Parathyroid adenoma (tissue), 2 donors: ENCODE measurements around the gene RRAD.

Experiments used
- H2AFZ ChIP-seq: fragments of 300-600 bp; sonication (generic); one replicate; pipeline ENCODE4 v1.7.0; 2017; ENCODE audit warnings: antibody characterized with exemption, mild to moderate bottlenecking
- H3K27ac ChIP-seq: fragments of 300-600 bp; sonication (generic); one replicate; pipeline ENCODE4 v1.7.0; 2017
- H3K27me3 ChIP-seq: fragments of 300-600 bp; sonication (generic); one replicate; pipeline ENCODE4 v1.7.0; 2017; ENCODE audit warnings: low read length; ENCODE audit not compliant: control insufficient read depth, insufficient read depth
- H3K36me3 ChIP-seq: fragments of 300-600 bp; sonication (generic); one replicate; pipeline ENCODE4 v1.7.0; 2017; ENCODE audit warnings: low read length; ENCODE audit not compliant: control insufficient read depth, insufficient read depth
- H3K4me1 ChIP-seq: fragments of 300-600 bp; sonication (generic); one replicate; pipeline ENCODE4 v1.7.0; 2017; ENCODE audit warnings: control low read depth
- H3K4me2 ChIP-seq: fragments of 300-600 bp; sonication (generic); one replicate; pipeline ENCODE4 v1.7.0; 2017; ENCODE audit warnings: low read length
- H3K4me3 ChIP-seq: fragments of 300-600 bp; sonication (generic); one replicate; pipeline ENCODE4 v1.7.0; 2017; ENCODE audit warnings: low read depth, low read length
- H3K79me2 ChIP-seq: fragments of 300-600 bp; sonication (generic); one replicate; pipeline ENCODE4 v1.7.0; 2017; ENCODE audit warnings: control low read depth
- H3K9ac ChIP-seq: fragments of 300-600 bp; sonication (generic); one replicate; pipeline ENCODE4 v1.7.0; 2017; ENCODE audit warnings: mild to moderate bottlenecking
- H3K9me3 ChIP-seq: fragments of 300-600 bp; sonication (generic); one replicate; pipeline ENCODE4 v1.7.0; 2017; ENCODE audit warnings: low read length; ENCODE audit not compliant: control insufficient read depth
- CTCF ChIP-seq: fragments of 300-600 bp; sonication (generic); IDR thresholded peaks from one replicate; pipeline ENCODE4 v1.7.0; 2017; ENCODE audit warnings: antibody characterized with exemption, mild to moderate bottlenecking
- donor health status: primary hyperparathyroidism.

RRAD gene

GRCh38 chr16:66918355-66918754, 7.0 kb downstream of the RRAD start:
- H2AFZ ChIP-seq, result no peak overlapping the region
- H3K4me2 ChIP-seq, result no peak overlapping the region
- peaks cover under 1% of the 10 kb centered on the region for H3K4me1 ChIP-seq
- no peak overlapping the region for H3K9ac ChIP-seq
- no peaks in the 10 kb centered on the region for H3K27me3 ChIP-seq
- H3K79me2 ChIP-seq, result no peaks in the 10 kb centered on the region
- no peaks in the 10 kb centered on the region for H3K9me3 ChIP-seq
- no peaks in the 10 kb centered on the region for H3K36me3 ChIP-seq
- H3K27ac ChIP-seq, result no peak overlapping the region
- no peak overlapping the region for H3K4me3 ChIP-seq
- TF ChIP-seq CTCF, result no peak

- H3K9me3 ChIP-seq, result no peaks in the 10 kb centered on the region
- H2AFZ ChIP-seq, result no peak overlapping the region
- H3K79me2 ChIP-seq, result no peaks in the 10 kb centered on the region
- H3K27ac ChIP-seq, result no peak overlapping the region
- no peaks in the 10 kb centered on the region for H3K36me3 ChIP-seq
- no peak for TF ChIP-seq CTCF
- no peaks in the 10 kb centered on the region for H3K4me1 ChIP-seq
- no peak overlapping the region for H3K9ac ChIP-seq
- H3K4me2 ChIP-seq, result no peak overlapping the region
- no peak overlapping the region for H3K4me3 ChIP-seq
- H3K27me3 ChIP-seq, result no peaks in the 10 kb centered on the region
Observed at GRCh38 chr16:66917741-66918140, 7.6 kb downstream of the RRAD start.

GRCh38 chr16:66916518-66916917, 8.8 kb downstream of the RRAD start:
- no peaks in the 10 kb centered on the region for H3K36me3 ChIP-seq
- no peaks in the 10 kb centered on the region for H3K4me1 ChIP-seq
- no peaks in the 10 kb centered on the region for H3K79me2 ChIP-seq
- H3K9me3 ChIP-seq, result no peaks in the 10 kb centered on the region
- no peaks in the 10 kb centered on the region for H3K27me3 ChIP-seq
- H2AFZ ChIP-seq, result no peak overlapping the region
- no peak overlapping the region for H3K4me3 ChIP-seq
- no peak overlapping the region for H3K4me2 ChIP-seq
- H3K27ac ChIP-seq, result no peak overlapping the region
- no peak overlapping the region for H3K9ac ChIP-seq
- TF ChIP-seq CTCF, result no peak

GRCh38 chr16:66915041-66915440, 10.3 kb downstream of the RRAD start:
- Histone ChIP-seq H3K27me3 (no peaks in the 10 kb centered on the region), H3K79me2 (no peaks in the 10 kb centered on the region), H3K27ac (no peak overlapping the region), H3K4me1 (no peaks in the 10 kb centered on the region), H2AFZ (no peak overlapping the region), H3K9ac (no peak overlapping the region), H3K36me3 (no peaks in the 10 kb centered on the region), H3K9me3 (no peaks in the 10 kb centered on the region), H3K4me2 (no peak overlapping the region), H3K4me3 (no peak overlapping the region)
- no peak for TF ChIP-seq CTCF

GRCh38 chr16:66914541-66914940, 10.8 kb downstream of the RRAD start:
- TF ChIP-seq CTCF, result no peak
- H3K4me3 ChIP-seq, result no peak overlapping the region
- H3K9ac ChIP-seq, result no peak overlapping the region
- no peaks in the 10 kb centered on the region for H3K9me3 ChIP-seq
- H3K4me2 ChIP-seq, result no peak overlapping the region
- H3K4me1 ChIP-seq, result no peaks in the 10 kb centered on the region
- H2AFZ ChIP-seq, result no peak overlapping the region
- H3K79me2 ChIP-seq, result no peaks in the 10 kb centered on the region
- H3K36me3 ChIP-seq, result no peaks in the 10 kb centered on the region
- no peak overlapping the region for H3K27ac ChIP-seq
- H3K27me3 ChIP-seq, result no peaks in the 10 kb centered on the region
